ENCODE measurements around the gene PTPRN2.
"Not testable (repeated sequence)": the region's sequence is repeated elsewhere in the genome, so short reads cannot be mapped to it uniquely, and the experiment has no call there.

The PTPRN2 gene

GRCh38 chr7:157848508-157849340, 738.9 kb downstream of the PTPRN2 start:
- H3K9me3 Mint-ChIP-seq, result no peaks in the 10 kb centered on the region
- H3K4me1 Mint-ChIP-seq (ENCODE audit: low read depth in 2 of 2), result peaks cover 7 to 8% of the 10 kb centered on the region in 2 donors
- H3K36me3 Mint-ChIP-seq (ENCODE audit: insufficient read depth), result no peaks in the 10 kb centered on the region
- no peak for DNase-seq
- no peak overlapping the region for H3K4me3 Mint-ChIP-seq
- ATAC-seq (replicated peaks), result no peak
- H3K27me3 Mint-ChIP-seq, result peaks cover 15 to 47% of the 10 kb centered on the region in 2 donors
- H3K27ac Mint-ChIP-seq, result no peak overlapping the region

GRCh38 chr7:157847756-157848487, 739.7 kb downstream of the PTPRN2 start:
- not testable (repeated sequence) for ATAC-seq (replicated peaks); DNase-seq; H3K4me1 Mint-ChIP-seq (ENCODE audit: low read depth in 2 of 2); H3K27ac Mint-ChIP-seq; H3K36me3 Mint-ChIP-seq (ENCODE audit: insufficient read depth); H3K9me3 Mint-ChIP-seq; H3K4me3 Mint-ChIP-seq
- peaks cover 22 to 55% of the 10 kb centered on the region in 2 donors for H3K27me3 Mint-ChIP-seq

- not testable (repeated sequence) for H3K9me3 Mint-ChIP-seq; DNase-seq; H3K4me1 Mint-ChIP-seq (ENCODE audit: low read depth in 2 of 2); H3K4me3 Mint-ChIP-seq; H3K27ac Mint-ChIP-seq; H3K36me3 Mint-ChIP-seq (ENCODE audit: insufficient read depth); ATAC-seq (replicated peaks)
- peaks cover 25 to 52% of the 10 kb centered on the region in 2 donors for H3K27me3 Mint-ChIP-seq
These were observed 740.9 kb downstream of the PTPRN2 start for GRCh38 chr7:157846746-157847145.

GRCh38 chr7:157846271-157846670, 741.4 kb downstream of the PTPRN2 start:
- Mint-ChIP-seq H3K9me3 (no peaks in the 10 kb centered on the region), H3K4me1 (ENCODE audit: low read depth in 2 of 2) (peaks cover under 1% of the 10 kb centered on the region in 2 donors), H3K4me3 (no peak overlapping the region), H3K27me3 (peaks cover 25 to 48% of the 10 kb centered on the region in 2 donors), H3K36me3 (ENCODE audit: insufficient read depth) (no peaks in the 10 kb centered on the region), H3K27ac (no peak overlapping the region)
- DNase-seq (no peak), ATAC-seq (replicated peaks) (no peak)

GRCh38 chr7:157845203-157845835, 742.3 kb downstream of the PTPRN2 start:
- Mint-ChIP-seq H3K27me3 (peaks cover 25 to 38% of the 10 kb centered on the region in 2 donors), H3K4me3 (no peak overlapping the region), H3K4me1 (ENCODE audit: low read depth in 2 of 2) (no peaks in the 10 kb centered on the region), H3K36me3 (ENCODE audit: insufficient read depth) (no peaks in the 10 kb centered on the region), H3K9me3 (no peaks in the 10 kb centered on the region), H3K27ac (no peak overlapping the region)
- ATAC-seq (replicated peaks) (no peak), DNase-seq (no peak)

- Mint-ChIP-seq H3K4me1 (ENCODE audit: low read depth in 2 of 2) (no peaks in the 10 kb centered on the region), H3K27me3 (peaks cover 19 to 31% of the 10 kb centered on the region in 2 donors), H3K9me3 (no peaks in the 10 kb centered on the region), H3K27ac (no peak overlapping the region), H3K4me3 (no peak overlapping the region), H3K36me3 (ENCODE audit: insufficient read depth) (no peaks in the 10 kb centered on the region)
- no peak for DNase-seq
- no peak for ATAC-seq (replicated peaks)
These were observed 743.0 kb downstream of the PTPRN2 start for GRCh38 chr7:157844611-157845010.

- no peak overlapping the region for H3K27ac Mint-ChIP-seq
- ATAC-seq (replicated peaks), result no peak
- H3K4me1 Mint-ChIP-seq (ENCODE audit: low read depth in 2 of 2), result no peaks in the 10 kb centered on the region
- H3K27me3 Mint-ChIP-seq, result peaks cover 18 to 26% of the 10 kb centered on the region in 2 donors
- no peaks in the 10 kb centered on the region for H3K36me3 Mint-ChIP-seq (ENCODE audit: insufficient read depth)
- DNase-seq, result no peak
- H3K4me3 Mint-ChIP-seq, result no peak overlapping the region
- no peaks in the 10 kb centered on the region for H3K9me3 Mint-ChIP-seq
These were observed 743.5 kb downstream of the PTPRN2 start for GRCh38 chr7:157844141-157844540.

- Mint-ChIP-seq H3K27ac (no peak overlapping the region), H3K4me3 (no peak overlapping the region), H3K9me3 (no peaks in the 10 kb centered on the region), H3K27me3 (peaks cover 18 to 23% of the 10 kb centered on the region in 2 donors), H3K4me1 (ENCODE audit: low read depth in 2 of 2) (no peaks in the 10 kb centered on the region), H3K36me3 (ENCODE audit: insufficient read depth) (no peaks in the 10 kb centered on the region)
- DNase-seq (no peak), ATAC-seq (replicated peaks) (no peak)
These were observed 744.1 kb downstream of the PTPRN2 start for GRCh38 chr7:157843336-157844140.

GRCh38 chr7:157841773-157842370, 745.8 kb downstream of the PTPRN2 start:
- Mint-ChIP-seq H3K4me1 (ENCODE audit: low read depth in 2 of 2) (no peaks in the 10 kb centered on the region), H3K4me3 (no peak overlapping the region), H3K27ac (no peak overlapping the region), H3K27me3 (peaks cover 18 to 23% of the 10 kb centered on the region in 2 donors), H3K36me3 (ENCODE audit: insufficient read depth) (no peaks in the 10 kb centered on the region), H3K9me3 (no peaks in the 10 kb centered on the region)
- no peak for ATAC-seq (replicated peaks)
- no peak for DNase-seq

GRCh38 chr7:157840914-157841772, 746.5 kb downstream of the PTPRN2 start:
- H3K27me3 Mint-ChIP-seq, result peaks cover 18 to 23% of the 10 kb centered on the region in 2 donors
- no peak for ATAC-seq (replicated peaks)

GRCh38 chr7:157840174-157840913, 747.3 kb downstream of the PTPRN2 start:
- Mint-ChIP-seq H3K27ac (no peak overlapping the region), H3K4me3 (no peak overlapping the region), H3K4me1 (ENCODE audit: low read depth in 2 of 2) (no peaks in the 10 kb centered on the region), H3K36me3 (ENCODE audit: insufficient read depth) (no peaks in the 10 kb centered on the region), H3K27me3 (peaks cover 18 to 23% of the 10 kb centered on the region in 2 donors), H3K9me3 (no peaks in the 10 kb centered on the region)
- ATAC-seq (replicated peaks) (no peak), DNase-seq (no peak)

More at GRCh38 chr7:157840914-157841772, 746.5 kb downstream of the PTPRN2 start:
- no peak overlapping the region for H3K27ac Mint-ChIP-seq
- H3K4me1 Mint-ChIP-seq (ENCODE audit: low read depth in 2 of 2), result no peaks in the 10 kb centered on the region
- H3K4me3 Mint-ChIP-seq, result no peak overlapping the region
- no peak for DNase-seq
- no peaks in the 10 kb centered on the region for H3K9me3 Mint-ChIP-seq
- H3K36me3 Mint-ChIP-seq (ENCODE audit: insufficient read depth), result no peaks in the 10 kb centered on the region

All from effector memory CD8-positive, alpha-beta T cell (primary cell).